IMR-90 (cell line): Measurements from ENCODE around the gene GPHB5. TPM values are rescaled to one million over a fixed set of nuclear protein-coding genes. Genes with fewer than 3 reads are reported as not detected.

Source experiments
- ATAC-seq: fragments of 200-7000 bp; cut with Tn5 transposase; 2 replicates; pipeline ENCODE4 v1.9.1; 2020; ENCODE audit warnings: low read depth, mild to moderate bottlenecking, moderate library complexity
- BruUV-seq: library from RNA; stranded (reverse); fragments of 400-500 nt; replicated peaks from 2 replicates; lab custom pipeline; 2021; lab: Mats Ljungman, UMichigan
- CTCF ChIA-PET: fragments of 300-600 bp; formaldehyde crosslinking; extraction: SDS; loops from one replicate; lab custom pipeline; 2021; ENCODE audit warnings: antibody characterized with exemption; lab: Yijun Ruan, JAX
- POLR2A ChIA-PET: fragments of 300-600 bp; sonication (Branson Sonifier 250); formaldehyde crosslinking; loops from one replicate; lab custom pipeline; 2022; ENCODE audit warnings: antibody characterized with exemption; ENCODE audit not compliant: unreplicated experiment; lab: Charles Lee
- DNase-seq: peaks from one replicate; pipeline ENCODE4 v3.0.0; 2013
- H2AFZ ChIP-seq: replicated peaks from 2 replicates; pipeline ENCODE3; 2013; ENCODE audit warnings: low read length, mild to moderate bottlenecking; ENCODE audit not compliant: poor library complexity
- H2AK5ac ChIP-seq: 2 replicates; pipeline ENCODE4 v1.6.1; 2013; ENCODE audit warnings: low read depth, low read length, inconsistent platforms
- H2AK9ac ChIP-seq: replicated peaks from 2 replicates; pipeline ENCODE3; 2013; ENCODE audit warnings: mild to moderate bottlenecking, low read depth, low read length, moderate library complexity; ENCODE audit not compliant: poor library complexity
- H2BK120ac ChIP-seq: 2 replicates; pipeline ENCODE4 v1.6.1; 2013; ENCODE audit warnings: low read depth, low read length, inconsistent platforms
- H2BK15ac ChIP-seq: 3 replicates; pipeline ENCODE4 v1.6.1; 2013; ENCODE audit warnings: low read depth, low read length, inconsistent platforms
- H2BK20ac ChIP-seq: 2 replicates; pipeline ENCODE4 v1.6.1; 2013; ENCODE audit warnings: low read depth, mild to moderate bottlenecking, inconsistent platforms, low read length, moderate library complexity
- H2BK5ac ChIP-seq: 2 replicates; pipeline ENCODE4 v1.6.1; 2013; ENCODE audit warnings: mild to moderate bottlenecking, low read depth, low read length, inconsistent platforms; ENCODE audit not compliant: poor library complexity, severe bottlenecking
- H3K14ac ChIP-seq: replicated peaks from 2 replicates; pipeline ENCODE4 v1.6.1; 2013; ENCODE audit warnings: low read depth, low read length, inconsistent platforms
- H3K18ac ChIP-seq: 2 replicates; pipeline ENCODE4 v1.6.1; 2013; ENCODE audit warnings: low read depth, low read length, control low read depth
- H3K23ac ChIP-seq: 2 replicates; pipeline ENCODE4 v1.6.1; 2013; ENCODE audit warnings: low read depth, low read length, inconsistent platforms
- H3K27ac ChIP-seq: 2 replicates; pipeline ENCODE4 v1.5.1; 2013; ENCODE audit warnings: mild to moderate bottlenecking, control low read depth, low read length; ENCODE audit not compliant: insufficient read depth
- H3K27me3 ChIP-seq: 2 replicates; pipeline ENCODE4 v1.6.1; 2013; ENCODE audit warnings: low read length; ENCODE audit not compliant: control insufficient read depth, insufficient read depth
- H3K36me3 ChIP-seq: 2 replicates; pipeline ENCODE4 v1.6.1; 2013; ENCODE audit warnings: low read length, mixed read lengths; ENCODE audit not compliant: control insufficient read depth, insufficient read depth
- H3K4ac ChIP-seq: 2 replicates; pipeline ENCODE4 v1.6.1; 2013; ENCODE audit warnings: low read depth, low read length, inconsistent platforms
- H3K4me1 ChIP-seq: 2 replicates; pipeline ENCODE4 v1.6.1; 2013; ENCODE audit warnings: low read length, mixed read lengths; ENCODE audit not compliant: control insufficient read depth, insufficient read depth
- H3K4me2 ChIP-seq: 2 replicates; pipeline ENCODE4 v1.6.1; 2013; ENCODE audit warnings: low read depth, mild to moderate bottlenecking, control low read depth, low read length, moderate library complexity
- H3K4me3 ChIP-seq: 2 replicates; pipeline ENCODE4 v1.5.1; 2013; ENCODE audit warnings: low read depth, mild to moderate bottlenecking, control low read depth, low read length, moderate library complexity; ENCODE audit not compliant: insufficient read depth
- H3K56ac ChIP-seq: 2 replicates; pipeline ENCODE4 v1.6.1; 2013; ENCODE audit warnings: low read length, inconsistent platforms; ENCODE audit not compliant: insufficient read depth; ENCODE audit errors: extremely low read depth
- H3K79me1 ChIP-seq, 2 experiments: 2 replicates each; pipeline ENCODE4 v1.6.1; 2013; ENCODE audit warnings: low read length in 2 of 2, inconsistent platforms in 1 of 2, low read depth in 1 of 2
- H3K9ac ChIP-seq: 2 replicates; pipeline ENCODE4 v1.6.1; 2013; ENCODE audit warnings: low read depth, low read length, control low read depth
- H3K9me1 ChIP-seq: 2 replicates; pipeline ENCODE4 v1.6.1; 2013; ENCODE audit warnings: low read length, inconsistent platforms; ENCODE audit not compliant: insufficient read depth
- H3K9me3 ChIP-seq: 2 replicates; pipeline ENCODE4 v1.6.1; 2013; ENCODE audit warnings: low read length; ENCODE audit not compliant: control insufficient read depth, insufficient read depth
- H4K20me1 ChIP-seq: 2 replicates; pipeline ENCODE4 v1.6.1; 2013; ENCODE audit warnings: low read length, inconsistent platforms; ENCODE audit not compliant: insufficient read depth
- H4K5ac ChIP-seq: 2 replicates; pipeline ENCODE4 v1.6.1; 2013; ENCODE audit warnings: mild to moderate bottlenecking, low read depth, low read length, control low read depth
- H4K8ac ChIP-seq, 2 experiments: 2 replicates each; pipeline ENCODE4 v1.6.1; 2013; ENCODE audit warnings: low read depth in 2 of 2, low read length in 2 of 2, control low read depth in 1 of 2, inconsistent platforms in 1 of 2
- H4K91ac ChIP-seq: 2 replicates; pipeline ENCODE4 v1.6.1; 2013; ENCODE audit warnings: low read depth, low read length, inconsistent platforms; ENCODE audit not compliant: insufficient read depth
- WGBS, 2 experiments: methylation state at CpG; one replicate each; pipeline versions ENCODE4 v1.1.5 to v1.1.7; 2013; ENCODE audit warnings: missing lambda C conversion rate in 2 of 2; ENCODE audit not compliant: insufficient read length in 1 of 2; ENCODE audit errors: extremely low coverage in 2 of 2; 5-methylcytosine and 5-hydroxymethylcytosine counted together
- dilution Hi-C: fragments of 300-500 bp; cut with HindIII; formaldehyde crosslinking; loops from one replicate; pipeline ENCODE4 v1.14.3; 2018; ENCODE audit warnings: low sequenced_read_pairs; ENCODE audit not compliant: unreplicated experiment
- in situ Hi-C: fragments of 300-500 bp; cut with MboI; formaldehyde crosslinking; loops from 3 replicates; pipeline ENCODE4 v1.14.3; 2019; ENCODE audit warnings: low sequenced_read_pairs, inconsistent platforms, mixed read lengths
- intact Hi-C: fragments of 100-400 bp; cut with micrococcal nuclease; formaldehyde crosslinking; loops from 2 replicates; pipeline ENCODE4 v1.10.0; 2022
- polyA plus RNA-seq, 3 experiments: library from polyadenylated mRNA; depleted of rRNA; stranded (reverse); fragments of >200 nt; gene quantifications; 2 replicates each; pipeline ENCODE4 v1.2.3, GENCODE V29; 2012; ENCODE audit warnings: low replicate concordance in 1 of 3
- total RNA-seq: library from RNA; depleted of rRNA; stranded (reverse); fragments of >200 nt; gene quantifications from 2 replicates; pipeline ENCODE4 v1.2.3, GENCODE V29; 2012
- TF ChIP-seq, protein P1 (sequence below): fragments of 150-350 bp; IDR thresholded peaks from 2 replicates; pipeline ENCODE4 v1.6.1; 2016; ENCODE audit warnings: low read depth, mild to moderate bottlenecking, low read length, moderate library complexity, borderline replicate concordance

Gene GPHB5
- total and polyA plus RNA-seq, 2 of the 4 experiments (the other 2 are of a cell fraction): not detected

GRCh38 chr14:63296060-63296563 is 22.6 kb downstream of the GPHB5 start:
- ChIA-PET POLR2A (no interaction called here), CTCF (no interaction called here)
- Histone ChIP-seq H2BK15ac (no peak overlapping the region), H3K4me3 (no peak overlapping the region), H3K9me3 (no peaks in the 10 kb centered on the region), H4K91ac (no peak overlapping the region), H2BK120ac (no peak overlapping the region), H3K23ac (no peak overlapping the region), H2AK5ac (no peak overlapping the region), H3K14ac (no peak overlapping the region), H3K18ac (no peak overlapping the region), H3K9ac (no peak overlapping the region), H2AK9ac (no peak overlapping the region), H4K5ac (no peak overlapping the region), H4K20me1 (no peaks in the 10 kb centered on the region), H2AFZ (no peak overlapping the region), H3K79me1 (no peaks in the 10 kb centered on the region), H3K9me1 (no peaks in the 10 kb centered on the region), H4K8ac (no peak overlapping the region), H3K27me3 (no peaks in the 10 kb centered on the region), H3K4ac (no peak overlapping the region), H3K4me2 (no peak overlapping the region), H2BK5ac (no peak overlapping the region), H3K27ac (no peak overlapping the region), H3K56ac (no peak overlapping the region), H3K36me3 (peaks cover under 1% of the 10 kb centered on the region; the same call in 1 of the 2 replicates), H2BK20ac (no peak overlapping the region), H3K4me1 (no peaks in the 10 kb centered on the region)
- no TSS peak for BruUV-seq
- DNase-seq: peak; percentile 5
- no CpG with 5 or more reads among the region's 6 CpGs for WGBS, 2 experiments
- intact Hi-C loops: no loop called here
- TF ChIP-seq, protein P1, sequence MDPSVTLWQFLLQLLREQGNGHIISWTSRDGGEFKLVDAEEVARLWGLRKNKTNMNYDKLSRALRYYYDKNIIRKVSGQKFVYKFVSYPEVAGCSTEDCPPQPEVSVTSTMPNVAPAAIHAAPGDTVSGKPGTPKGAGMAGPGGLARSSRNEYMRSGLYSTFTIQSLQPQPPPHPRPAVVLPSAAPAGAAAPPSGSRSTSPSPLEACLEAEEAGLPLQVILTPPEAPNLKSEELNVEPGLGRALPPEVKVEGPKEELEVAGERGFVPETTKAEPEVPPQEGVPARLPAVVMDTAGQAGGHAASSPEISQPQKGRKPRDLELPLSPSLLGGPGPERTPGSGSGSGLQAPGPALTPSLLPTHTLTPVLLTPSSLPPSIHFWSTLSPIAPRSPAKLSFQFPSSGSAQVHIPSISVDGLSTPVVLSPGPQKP: no peak
- no peak for ATAC-seq
- in situ Hi-C loops: no loop called here
- dilution Hi-C loops: no loop called here
